Measurements from ENCODE around the gene BRSK2.

Gene BRSK2

GRCh38 chr11:1447845-1448825 lies 58.4 kb downstream of the BRSK2 start:
- H3K4me1 Mint-ChIP-seq = no peaks in the 10 kb centered on the region
- DNase-seq = no peak
- no peak overlapping the region for H3K4me3 Mint-ChIP-seq
- no peak for TF ChIP-seq CTCF (IDR thresholded peaks at IDR 0.05)
- H3K9me3 Mint-ChIP-seq = no peaks in the 10 kb centered on the region
- H3K27me3 Mint-ChIP-seq (ENCODE audit: low read depth, poor library complexity) = no peaks in the 10 kb centered on the region
- no peak overlapping the region for H3K27ac Mint-ChIP-seq
- H3K36me3 Mint-ChIP-seq (ENCODE audit: low read depth) = no peaks in the 10 kb centered on the region

DNA sequence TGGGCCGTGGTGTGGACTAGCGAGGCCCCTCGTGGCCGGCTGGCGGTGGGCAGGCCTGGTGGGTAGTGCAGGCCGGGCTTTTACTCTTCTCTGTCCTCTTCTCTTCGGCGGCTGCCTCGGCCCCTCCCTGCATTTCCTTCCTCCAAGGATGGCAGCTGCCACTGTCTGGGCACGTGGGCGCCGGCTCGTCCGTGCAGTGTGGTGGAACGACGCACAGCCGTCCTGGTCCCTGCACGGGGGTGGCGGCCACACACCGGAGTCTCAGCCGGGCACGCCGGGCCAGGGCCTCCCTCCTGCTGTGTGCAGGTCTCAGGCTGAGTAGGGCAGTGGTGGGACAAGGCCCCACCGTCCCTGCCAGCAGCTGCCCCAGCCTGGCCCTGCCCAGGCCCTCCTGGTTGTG lies 59.1 kb downstream of the BRSK2 start:
- no peak for DNase-seq
- Mint-ChIP-seq H3K4me3 (no peak overlapping the region), H3K27me3 (ENCODE audit: low read depth, poor library complexity) (no peaks in the 10 kb centered on the region), H3K4me1 (no peaks in the 10 kb centered on the region), H3K36me3 (ENCODE audit: low read depth) (no peaks in the 10 kb centered on the region), H3K9me3 (no peaks in the 10 kb centered on the region), H3K27ac (no peak overlapping the region)
- no peak for TF ChIP-seq CTCF (IDR thresholded peaks at IDR 0.05)

GRCh38 chr11:1449490-1450243 lies 59.9 kb downstream of the BRSK2 start:
- H3K9me3 Mint-ChIP-seq = no peaks in the 10 kb centered on the region
- no peak overlapping the region for H3K4me3 Mint-ChIP-seq
- H3K36me3 Mint-ChIP-seq (ENCODE audit: low read depth) = no peaks in the 10 kb centered on the region
- H3K27ac Mint-ChIP-seq = no peak overlapping the region
- TF ChIP-seq CTCF (IDR thresholded peaks at IDR 0.05) = no peak
- no peak for DNase-seq
- no peaks in the 10 kb centered on the region for H3K4me1 Mint-ChIP-seq
- no peaks in the 10 kb centered on the region for H3K27me3 Mint-ChIP-seq (ENCODE audit: low read depth, poor library complexity)

- no peak for DNase-seq
- Mint-ChIP-seq H3K9me3 (no peaks in the 10 kb centered on the region), H3K4me1 (no peaks in the 10 kb centered on the region), H3K4me3 (no peak overlapping the region), H3K36me3 (ENCODE audit: low read depth) (no peaks in the 10 kb centered on the region), H3K27ac (no peak overlapping the region), H3K27me3 (ENCODE audit: low read depth, poor library complexity) (no peaks in the 10 kb centered on the region)
- TF ChIP-seq CTCF (IDR thresholded peaks at IDR 0.05) = no peak
Observed at GRCh38 chr11:1450344-1450875, 60.7 kb downstream of the BRSK2 start.

DNA sequence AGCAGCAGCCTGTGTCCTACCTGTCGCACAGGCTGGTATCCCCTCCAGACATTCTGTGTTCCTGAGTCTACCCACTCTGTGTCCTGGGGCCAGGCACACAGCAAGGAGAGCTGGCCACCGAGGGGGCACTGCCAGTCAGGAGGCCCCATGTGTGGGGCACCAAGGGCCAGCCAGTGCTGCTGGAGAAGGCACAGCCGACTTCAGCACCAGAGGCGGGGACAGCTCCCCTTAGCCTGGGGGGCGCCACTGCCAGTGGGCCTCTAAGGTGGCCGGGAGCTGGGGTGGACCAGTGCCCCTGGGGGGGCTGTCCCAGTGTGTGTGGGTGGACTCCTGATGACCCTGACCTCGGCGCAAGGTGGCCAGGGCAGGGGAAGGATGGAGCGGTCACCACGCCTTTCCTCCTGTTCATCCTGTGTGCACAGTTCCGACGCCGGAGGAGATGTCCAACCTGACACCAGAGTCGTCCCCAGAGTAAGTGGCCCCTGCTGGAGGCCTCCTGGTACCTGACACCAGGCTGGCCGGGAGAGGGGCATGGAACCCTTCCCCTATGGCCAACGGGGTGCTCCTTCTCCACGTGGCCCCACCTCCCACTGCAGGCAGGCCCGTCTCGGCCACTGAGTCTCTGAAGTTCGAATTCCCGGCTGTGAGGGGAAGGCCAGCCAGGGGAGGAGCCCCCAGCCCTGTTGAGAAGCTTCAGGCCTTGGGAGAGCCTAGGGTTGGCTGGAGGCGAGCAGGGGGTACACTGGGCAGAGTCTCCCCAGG lies 61.4 kb downstream of the BRSK2 start:
- H3K27ac Mint-ChIP-seq = no peak overlapping the region
- H3K27me3 Mint-ChIP-seq (ENCODE audit: low read depth, poor library complexity) = no peaks in the 10 kb centered on the region
- no peaks in the 10 kb centered on the region for H3K4me1 Mint-ChIP-seq
- no peaks in the 10 kb centered on the region for H3K9me3 Mint-ChIP-seq
- TF ChIP-seq CTCF (IDR thresholded peaks at IDR 0.05) = no peak
- no peak overlapping the region for H3K4me3 Mint-ChIP-seq
- DNase-seq = peak; percentile 80
- no peaks in the 10 kb centered on the region for H3K36me3 Mint-ChIP-seq (ENCODE audit: low read depth)

All from nephron progenitor cell (in vitro differentiated cells).